22Rv1 (cell line): ENCODE data around the gene CPNE5.

ENCODE experiments used
- CTCF ChIP-seq: fragments of 450-650 bp; IDR thresholded peaks from 2 replicates; pipeline ENCODE4 v1.5.1; 2017; ENCODE audit warnings: mild to moderate bottlenecking
- ZFX ChIP-seq: fragments of 450-650 bp; IDR thresholded peaks from 2 replicates; pipeline ENCODE4 v1.6.1; 2017; ENCODE audit warnings: antibody characterized with exemption, borderline replicate concordance

- TF ChIP-seq CTCF, result no peak
- TF ChIP-seq ZFX, result no peak
Observed at GRCh38 chr6:36751833-36752186, 87.4 kb downstream of the CPNE5 start.
